ENCODE results near the gene MFF. TPM values are rescaled to one million over a fixed set of nuclear protein-coding genes. Genes with fewer than 3 reads are reported as not detected.
"Not testable (repeated sequence)": the region's sequence is repeated elsewhere in the genome, so short reads cannot be mapped to it uniquely, and the experiment has no call there.

The MFF gene
- total RNA-seq, 1 donor, result 96.9 TPM

DNA sequence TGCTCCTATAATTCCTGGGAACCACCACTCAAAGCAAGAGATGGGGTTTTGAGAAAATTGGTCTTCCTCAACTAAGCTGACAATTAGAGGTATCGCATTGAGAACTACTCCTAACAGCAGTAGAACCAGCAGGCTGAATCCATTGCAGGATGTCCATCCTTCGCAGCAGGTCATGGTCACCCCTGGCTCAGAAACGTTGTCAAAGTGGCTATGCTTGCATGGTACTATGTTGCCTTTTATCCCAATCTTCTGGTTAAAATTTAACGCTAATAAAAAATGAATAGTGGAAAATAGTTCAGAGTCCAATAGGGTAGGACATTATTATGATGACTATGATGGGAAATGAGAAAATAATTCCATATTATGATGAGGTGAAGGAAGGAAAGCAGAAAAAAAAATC, 54.0 kb downstream of the MFF start, which contains the start of gene TM4SF20:
Gene TM4SF20, minus strand, starts transcription at position 212 of the 400 bp plus-strand sequence. Its CDS starts 38 bp downstream, at position 174.
- no peak within 1 kb of the TSS for H3K4me3 ChIP-seq (ENCODE audit: low read depth, low read length)
- no peak for DNase-seq (ENCODE audit: low read depth)

DNA sequence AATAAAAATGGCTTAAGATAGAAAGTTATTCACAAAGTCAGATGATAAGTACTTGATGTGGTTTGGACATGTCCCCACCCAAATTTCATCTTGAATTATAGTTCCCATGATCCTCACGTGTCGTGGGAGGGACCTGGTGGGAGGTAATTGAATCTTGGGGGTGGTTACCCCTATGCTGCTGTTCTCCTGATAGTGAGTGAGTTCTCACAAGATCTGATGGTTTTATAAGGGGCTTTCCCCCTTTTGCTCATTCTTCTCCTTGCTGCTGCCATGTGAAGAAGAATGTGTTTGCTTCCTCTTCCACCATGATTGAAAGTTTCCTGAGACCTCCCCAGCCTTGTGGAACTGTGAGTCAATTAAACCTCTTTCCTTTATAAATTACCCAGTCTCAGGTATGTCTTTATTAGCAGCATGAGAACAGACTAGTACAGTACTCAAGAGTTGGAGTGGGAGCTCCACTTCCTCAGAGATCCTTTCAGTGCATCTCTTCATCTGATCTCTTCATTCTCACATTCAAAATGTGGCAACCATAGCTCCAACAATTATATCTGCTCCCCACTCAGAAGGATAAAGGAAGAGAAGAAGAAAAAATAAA, 57.3 kb downstream of the MFF start:
- not testable (repeated sequence) for H3K4me3 ChIP-seq (ENCODE audit: low read depth, low read length); DNase-seq (ENCODE audit: low read depth)

More for the DNA sequence above, 54.0 kb downstream of the MFF start, which contains the start of gene TM4SF20:
- TF ChIP-seq, protein P1, sequence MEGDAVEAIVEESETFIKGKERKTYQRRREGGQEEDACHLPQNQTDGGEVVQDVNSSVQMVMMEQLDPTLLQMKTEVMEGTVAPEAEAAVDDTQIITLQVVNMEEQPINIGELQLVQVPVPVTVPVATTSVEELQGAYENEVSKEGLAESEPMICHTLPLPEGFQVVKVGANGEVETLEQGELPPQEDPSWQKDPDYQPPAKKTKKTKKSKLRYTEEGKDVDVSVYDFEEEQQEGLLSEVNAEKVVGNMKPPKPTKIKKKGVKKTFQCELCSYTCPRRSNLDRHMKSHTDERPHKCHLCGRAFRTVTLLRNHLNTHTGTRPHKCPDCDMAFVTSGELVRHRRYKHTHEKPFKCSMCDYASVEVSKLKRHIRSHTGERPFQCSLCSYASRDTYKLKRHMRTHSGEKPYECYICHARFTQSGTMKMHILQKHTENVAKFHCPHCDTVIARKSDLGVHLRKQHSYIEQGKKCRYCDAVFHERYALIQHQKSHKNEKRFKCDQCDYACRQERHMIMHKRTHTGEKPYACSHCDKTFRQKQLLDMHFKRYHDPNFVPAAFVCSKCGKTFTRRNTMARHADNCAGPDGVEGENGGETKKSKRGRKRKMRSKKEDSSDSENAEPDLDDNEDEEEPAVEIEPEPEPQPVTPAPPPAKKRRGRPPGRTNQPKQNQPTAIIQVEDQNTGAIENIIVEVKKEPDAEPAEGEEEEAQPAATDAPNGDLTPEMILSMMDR (IDR thresholded peaks at IDR 0.05; ENCODE audit: insufficient read depth, low read length), result no peak

DNA sequence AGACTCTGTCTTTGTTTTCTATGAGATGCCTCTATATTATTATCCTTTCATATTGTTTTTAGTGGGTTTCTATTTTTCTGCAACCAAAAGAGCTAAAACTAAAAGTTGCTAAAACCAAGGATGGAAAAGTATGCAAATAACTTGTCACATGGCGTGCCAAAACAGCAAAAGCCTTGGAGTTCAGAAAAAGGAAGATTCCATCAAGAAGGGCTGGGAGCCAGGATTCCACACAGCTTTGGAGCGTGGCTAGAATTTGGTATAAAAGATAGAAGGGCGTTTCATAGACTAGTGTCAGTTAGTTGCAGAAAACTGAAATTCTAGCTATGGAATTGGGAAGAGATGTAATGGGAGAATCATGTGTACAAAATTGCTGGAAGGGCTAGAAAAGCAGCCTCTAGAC, 58.6 kb downstream of the MFF start:
- DNase-seq (ENCODE audit: low read depth), result peak; percentile 50
- H3K4me3 ChIP-seq (ENCODE audit: low read depth, low read length), result no peak overlapping the region
- TF ChIP-seq, protein P1 (IDR thresholded peaks at IDR 0.05; ENCODE audit: insufficient read depth, low read length), result no peak

DNA sequence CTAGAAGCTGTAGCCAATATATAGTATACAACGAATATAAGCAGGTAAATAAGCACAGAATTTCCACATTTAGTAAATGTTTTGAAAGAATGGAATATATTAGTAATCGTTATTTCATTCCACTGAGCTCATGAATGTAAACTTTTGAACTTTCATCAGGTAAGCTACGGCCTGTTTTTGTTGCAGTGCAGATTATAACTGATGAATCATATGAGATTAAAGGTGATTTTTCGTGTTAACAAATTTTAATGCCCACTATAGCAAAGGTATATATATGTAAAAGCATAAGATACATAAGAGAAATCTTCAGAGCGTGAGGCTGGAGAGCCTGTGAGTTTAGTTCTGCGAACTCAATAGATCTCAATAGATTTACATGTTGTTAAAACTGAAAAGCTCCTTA, 61.6 kb downstream of the MFF start:
- TF ChIP-seq, protein P1 (IDR thresholded peaks at IDR 0.05; ENCODE audit: insufficient read depth, low read length), result no peak
- H3K4me3 ChIP-seq (ENCODE audit: low read depth, low read length), result no peak overlapping the region
- DNase-seq (ENCODE audit: low read depth), result no peak

DNA sequence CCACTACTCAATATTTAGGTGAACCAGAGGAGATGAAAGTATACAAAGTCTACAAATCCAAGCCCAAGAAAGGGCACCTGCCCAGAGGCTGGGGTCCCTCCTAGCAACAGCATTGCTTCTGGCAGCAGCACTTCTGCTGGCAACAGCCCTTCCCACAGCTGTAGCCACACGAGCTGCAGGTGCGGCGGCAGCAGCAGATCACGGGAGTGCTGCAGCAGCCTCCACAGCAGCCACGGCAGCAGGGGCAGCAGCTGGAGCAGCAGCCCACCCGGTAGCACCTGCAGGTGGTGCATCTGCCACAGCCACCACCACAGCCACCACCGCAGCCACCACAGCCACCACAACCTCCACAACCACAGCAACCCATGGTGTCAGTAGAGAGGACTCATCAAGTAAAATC, 62.5 kb downstream of the MFF start, which contains the start of gene SCYGR1:
Gene SCYGR1, minus strand, starts transcription at position 367 of the 400 bp plus-strand sequence. Its CDS starts 0 bp downstream, at position 367.
- DNase-seq (ENCODE audit: low read depth); H3K4me3 ChIP-seq (ENCODE audit: low read depth, low read length): not testable (repeated sequence)

DNA sequence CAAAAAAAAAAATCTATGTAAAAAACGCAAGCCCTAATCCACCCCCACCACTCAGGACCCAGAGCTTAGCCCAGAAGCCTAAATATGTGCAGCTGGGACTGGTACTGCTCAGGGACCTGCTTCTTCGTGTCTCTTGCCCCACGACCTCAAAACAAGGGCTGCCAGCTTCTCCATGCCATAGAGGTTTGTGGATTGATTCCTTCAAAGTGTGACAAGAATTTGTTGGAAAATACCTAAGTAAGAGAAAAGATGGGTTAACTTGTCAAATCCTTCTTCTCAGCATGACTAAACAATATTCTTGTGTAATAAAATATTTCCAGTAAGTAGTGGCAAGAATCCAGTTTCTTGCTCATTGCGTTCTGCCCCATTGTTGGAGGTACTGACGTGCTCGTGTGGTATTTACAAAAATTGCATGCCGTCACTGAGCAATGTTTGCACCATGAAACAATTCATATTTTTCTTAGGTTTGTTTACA, 63.5 kb downstream of the MFF start:
- TF ChIP-seq, protein P1 (IDR thresholded peaks at IDR 0.05; ENCODE audit: insufficient read depth, low read length), result no peak
- H3K4me3 ChIP-seq (ENCODE audit: low read depth, low read length), result no peak overlapping the region
- peak; percentile 99 for DNase-seq (ENCODE audit: low read depth)

DNA sequence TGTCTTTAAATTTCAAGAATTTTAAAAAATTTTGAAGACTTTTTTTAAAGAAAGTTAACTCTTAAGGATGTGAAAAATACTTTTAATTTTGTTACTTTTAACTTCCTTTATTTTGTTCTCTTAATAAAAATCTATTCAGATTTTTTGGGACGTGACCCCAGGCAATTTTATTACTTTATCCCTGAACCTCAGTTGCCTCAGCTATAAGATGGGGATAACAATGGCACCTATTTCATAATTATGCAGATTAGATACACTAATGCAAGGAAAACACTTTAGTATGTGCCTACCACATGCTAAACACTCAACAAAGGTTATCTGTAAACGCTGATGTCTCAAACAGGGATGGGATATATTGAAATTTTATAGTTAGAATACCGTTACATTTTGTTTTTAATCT, 64.2 kb downstream of the MFF start:
- H3K4me3 ChIP-seq (ENCODE audit: low read depth, low read length), result no peak overlapping the region
- TF ChIP-seq, protein P1 (IDR thresholded peaks at IDR 0.05; ENCODE audit: insufficient read depth, low read length), result no peak
- no peak for DNase-seq (ENCODE audit: low read depth)

DNA sequence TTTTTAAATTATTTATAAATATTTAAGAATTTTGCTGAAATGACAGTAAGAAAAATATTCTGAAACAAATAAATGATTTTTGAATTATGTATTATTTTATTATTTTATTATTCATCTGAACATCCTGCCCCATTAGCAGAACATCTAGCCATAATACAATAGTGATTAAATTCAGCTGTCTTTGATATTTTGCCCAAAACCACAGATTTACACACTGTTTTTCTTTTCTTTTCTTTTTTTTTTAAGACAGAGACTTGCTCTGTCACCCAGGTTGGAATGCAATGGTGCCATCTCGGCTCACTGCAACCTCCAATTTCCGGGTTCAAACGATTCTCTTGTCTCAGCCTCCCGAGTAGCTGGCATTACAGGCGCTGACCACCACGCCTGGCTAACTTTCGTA, 64.6 kb downstream of the MFF start:
- no peak overlapping the region for H3K4me3 ChIP-seq (ENCODE audit: low read depth, low read length)
- TF ChIP-seq, protein P1 (IDR thresholded peaks at IDR 0.05; ENCODE audit: insufficient read depth, low read length), result no peak
- DNase-seq (ENCODE audit: low read depth), result no peak

Measured in fibroblast of the aortic adventitia (primary cell).